ENCODE measurements around the gene NAALADL2.

The NAALADL2 gene

GRCh38 chr3:175003590-175003989 is 144.5 kb downstream of the NAALADL2 start:
- Histone ChIP-seq H4K5ac (ENCODE audit: low read length) (no peak overlapping the region), H2BK15ac (replicated peaks; ENCODE audit: low read depth) (no peak overlapping the region), H3K27me3 (ENCODE audit: insufficient read depth, low read length, poor library complexity) (no peaks in the 10 kb centered on the region), H3K4ac (ENCODE audit: low read depth, low read length) (no peak overlapping the region), H4K8ac (ENCODE audit: low read depth, low read length) (no peak overlapping the region), H3K4me3 (ENCODE audit: low read length) (no peak overlapping the region), H2BK120ac (ENCODE audit: low read depth, low read length) (no peak overlapping the region), H3K4me2 (ENCODE audit: low read length) (no peak overlapping the region), H3K27ac (ENCODE audit: low read depth, low read length) (no peak overlapping the region), H3K4me1 (ENCODE audit: control insufficient read depth, low read depth, low read length) (no peaks in the 10 kb centered on the region), H3K56ac (ENCODE audit: low read length) (no peak overlapping the region), H3K23ac (ENCODE audit: low read length) (no peak overlapping the region), H2AK5ac (ENCODE audit: low read length) (no peak overlapping the region), H3K36me3 (ENCODE audit: control insufficient read depth, insufficient read depth, low read length) (no peaks in the 10 kb centered on the region), H3K9ac (ENCODE audit: low read length) (no peak overlapping the region), H3K79me1 (ENCODE audit: low read length) (no peaks in the 10 kb centered on the region), H2BK5ac (ENCODE audit: low read length) (no peak overlapping the region), H3K79me2 (ENCODE audit: control insufficient read depth, insufficient read depth, low read length) (no peaks in the 10 kb centered on the region), H3K18ac (ENCODE audit: low read length) (no peak overlapping the region)
- no CpG with 5 or more reads among the region's 2 CpGs for WGBS (ENCODE audit: extremely low coverage, insufficient coverage, low lambda C conversion rate)
- DNase-seq = no peak

- no peak overlapping the region for H3K23ac ChIP-seq (ENCODE audit: low read length)
- no CpG with 5 or more reads among the region's 1 CpG for WGBS (ENCODE audit: extremely low coverage, insufficient coverage, low lambda C conversion rate)
- no peaks in the 10 kb centered on the region for H3K79me1 ChIP-seq (ENCODE audit: low read length)
- no peaks in the 10 kb centered on the region for H3K27me3 ChIP-seq (ENCODE audit: insufficient read depth, low read length, poor library complexity)
- H3K4me3 ChIP-seq (ENCODE audit: low read length) = no peak overlapping the region
- no peak overlapping the region for H2BK120ac ChIP-seq (ENCODE audit: low read depth, low read length)
- DNase-seq = no peak
- no peak overlapping the region for H4K5ac ChIP-seq (ENCODE audit: low read length)
- H3K4ac ChIP-seq (ENCODE audit: low read depth, low read length) = no peak overlapping the region
- H4K8ac ChIP-seq (ENCODE audit: low read depth, low read length) = no peak overlapping the region
- H3K18ac ChIP-seq (ENCODE audit: low read length) = no peak overlapping the region
- no peaks in the 10 kb centered on the region for H3K79me2 ChIP-seq (ENCODE audit: control insufficient read depth, insufficient read depth, low read length)
- no peak overlapping the region for H3K9ac ChIP-seq (ENCODE audit: low read length)
- no peak overlapping the region for H3K56ac ChIP-seq (ENCODE audit: low read length)
- no peak overlapping the region for H2AK5ac ChIP-seq (ENCODE audit: low read length)
- no peak overlapping the region for H3K4me2 ChIP-seq (ENCODE audit: low read length)
- H3K36me3 ChIP-seq (ENCODE audit: control insufficient read depth, insufficient read depth, low read length) = no peaks in the 10 kb centered on the region
- no peak overlapping the region for H2BK5ac ChIP-seq (ENCODE audit: low read length)
- no peaks in the 10 kb centered on the region for H3K4me1 ChIP-seq (ENCODE audit: control insufficient read depth, low read depth, low read length)
- H2BK15ac ChIP-seq (replicated peaks; ENCODE audit: low read depth) = no peak overlapping the region
- no peak overlapping the region for H3K27ac ChIP-seq (ENCODE audit: low read depth, low read length)
Observed at GRCh38 chr3:175005193-175005592, 146.1 kb downstream of the NAALADL2 start.

DNA sequence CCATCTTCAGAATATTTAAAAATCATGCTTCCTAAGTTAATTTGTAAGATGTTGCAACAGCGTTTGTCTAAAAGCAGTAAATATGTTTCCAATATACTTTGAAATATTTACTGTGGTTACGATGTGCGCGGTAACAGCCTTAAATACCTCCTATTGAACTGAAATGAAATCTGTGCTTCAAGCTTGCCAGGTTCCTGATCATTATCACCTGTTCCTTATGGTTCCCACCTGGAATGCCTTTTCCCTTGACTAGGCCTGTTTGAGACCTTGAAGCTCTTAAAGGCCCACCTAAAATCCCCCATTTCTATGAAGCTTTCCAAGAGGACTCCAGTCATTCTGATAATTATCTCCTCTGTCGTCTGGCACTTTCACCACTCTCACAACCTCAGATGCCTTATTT is 146.7 kb downstream of the NAALADL2 start:
- H3K4me3 ChIP-seq (ENCODE audit: low read length) = no peak overlapping the region
- H3K79me2 ChIP-seq (ENCODE audit: control insufficient read depth, insufficient read depth, low read length) = no peaks in the 10 kb centered on the region
- H3K4me2 ChIP-seq (ENCODE audit: low read length) = no peak overlapping the region
- no peak overlapping the region for H2BK15ac ChIP-seq (replicated peaks; ENCODE audit: low read depth)
- H3K56ac ChIP-seq (ENCODE audit: low read length) = no peak overlapping the region
- H3K36me3 ChIP-seq (ENCODE audit: control insufficient read depth, insufficient read depth, low read length) = no peaks in the 10 kb centered on the region
- DNase-seq = peak; percentile 58
- H2BK5ac ChIP-seq (ENCODE audit: low read length) = no peak overlapping the region
- H4K5ac ChIP-seq (ENCODE audit: low read length) = no peak overlapping the region
- H2BK120ac ChIP-seq (ENCODE audit: low read depth, low read length) = no peak overlapping the region
- no peak overlapping the region for H2AK5ac ChIP-seq (ENCODE audit: low read length)
- no peaks in the 10 kb centered on the region for H3K79me1 ChIP-seq (ENCODE audit: low read length)
- no peaks in the 10 kb centered on the region for H3K4me1 ChIP-seq (ENCODE audit: control insufficient read depth, low read depth, low read length)
- no peak overlapping the region for H3K9ac ChIP-seq (ENCODE audit: low read length)
- WGBS (ENCODE audit: extremely low coverage, insufficient coverage, low lambda C conversion rate) = no CpG with 5 or more reads among the region's 5 CpGs
- no peak overlapping the region for H3K27ac ChIP-seq (ENCODE audit: low read depth, low read length)
- no peak overlapping the region for H4K8ac ChIP-seq (ENCODE audit: low read depth, low read length)
- H3K4ac ChIP-seq (ENCODE audit: low read depth, low read length) = no peak overlapping the region
- no peaks in the 10 kb centered on the region for H3K27me3 ChIP-seq (ENCODE audit: insufficient read depth, low read length, poor library complexity)
- no peak overlapping the region for H3K23ac ChIP-seq (ENCODE audit: low read length)
- H3K18ac ChIP-seq (ENCODE audit: low read length) = no peak overlapping the region

- no peak overlapping the region for H3K27ac ChIP-seq (ENCODE audit: low read depth, low read length)
- no CpG with 5 or more reads among the region's 1 CpG for WGBS (ENCODE audit: extremely low coverage, insufficient coverage, low lambda C conversion rate)
- H3K18ac ChIP-seq (ENCODE audit: low read length) = no peak overlapping the region
- H3K4me3 ChIP-seq (ENCODE audit: low read length) = no peak overlapping the region
- H3K79me1 ChIP-seq (ENCODE audit: low read length) = no peaks in the 10 kb centered on the region
- no peaks in the 10 kb centered on the region for H3K4me1 ChIP-seq (ENCODE audit: control insufficient read depth, low read depth, low read length)
- H4K5ac ChIP-seq (ENCODE audit: low read length) = no peak overlapping the region
- H3K4me2 ChIP-seq (ENCODE audit: low read length) = no peak overlapping the region
- no peak overlapping the region for H2BK5ac ChIP-seq (ENCODE audit: low read length)
- H2AK5ac ChIP-seq (ENCODE audit: low read length) = no peak overlapping the region
- H3K36me3 ChIP-seq (ENCODE audit: control insufficient read depth, insufficient read depth, low read length) = no peaks in the 10 kb centered on the region
- no peaks in the 10 kb centered on the region for H3K27me3 ChIP-seq (ENCODE audit: insufficient read depth, low read length, poor library complexity)
- H2BK120ac ChIP-seq (ENCODE audit: low read depth, low read length) = no peak overlapping the region
- no peak overlapping the region for H3K9ac ChIP-seq (ENCODE audit: low read length)
- H3K79me2 ChIP-seq (ENCODE audit: control insufficient read depth, insufficient read depth, low read length) = no peaks in the 10 kb centered on the region
- H2BK15ac ChIP-seq (replicated peaks; ENCODE audit: low read depth) = no peak overlapping the region
- H3K56ac ChIP-seq (ENCODE audit: low read length) = no peak overlapping the region
- no peak overlapping the region for H4K8ac ChIP-seq (ENCODE audit: low read depth, low read length)
- no peak overlapping the region for H3K4ac ChIP-seq (ENCODE audit: low read depth, low read length)
- no peak overlapping the region for H3K23ac ChIP-seq (ENCODE audit: low read length)
- DNase-seq = no peak
Observed at GRCh38 chr3:175007306-175007705, 148.2 kb downstream of the NAALADL2 start.

GRCh38 chr3:175009295-175009694 is 150.2 kb downstream of the NAALADL2 start:
- no peak overlapping the region for H2AK5ac ChIP-seq (ENCODE audit: low read length)
- H2BK5ac ChIP-seq (ENCODE audit: low read length) = no peak overlapping the region
- no peaks in the 10 kb centered on the region for H3K79me2 ChIP-seq (ENCODE audit: control insufficient read depth, insufficient read depth, low read length)
- H3K18ac ChIP-seq (ENCODE audit: low read length) = no peak overlapping the region
- no peaks in the 10 kb centered on the region for H3K36me3 ChIP-seq (ENCODE audit: control insufficient read depth, insufficient read depth, low read length)
- no peaks in the 10 kb centered on the region for H3K79me1 ChIP-seq (ENCODE audit: low read length)
- no CpG with 5 or more reads among the region's 2 CpGs for WGBS (ENCODE audit: extremely low coverage, insufficient coverage, low lambda C conversion rate)
- H4K8ac ChIP-seq (ENCODE audit: low read depth, low read length) = no peak overlapping the region
- H3K23ac ChIP-seq (ENCODE audit: low read length) = no peak overlapping the region
- no peak overlapping the region for H3K56ac ChIP-seq (ENCODE audit: low read length)
- H2BK15ac ChIP-seq (replicated peaks; ENCODE audit: low read depth) = no peak overlapping the region
- H4K5ac ChIP-seq (ENCODE audit: low read length) = no peak overlapping the region
- H3K9ac ChIP-seq (ENCODE audit: low read length) = no peak overlapping the region
- no peak overlapping the region for H3K27ac ChIP-seq (ENCODE audit: low read depth, low read length)
- no peaks in the 10 kb centered on the region for H3K4me1 ChIP-seq (ENCODE audit: control insufficient read depth, low read depth, low read length)
- no peak for DNase-seq
- no peak overlapping the region for H2BK120ac ChIP-seq (ENCODE audit: low read depth, low read length)
- H3K4me2 ChIP-seq (ENCODE audit: low read length) = no peak overlapping the region
- no peak overlapping the region for H3K4ac ChIP-seq (ENCODE audit: low read depth, low read length)
- H3K4me3 ChIP-seq (ENCODE audit: low read length) = no peak overlapping the region
- no peaks in the 10 kb centered on the region for H3K27me3 ChIP-seq (ENCODE audit: insufficient read depth, low read length, poor library complexity)

DNA sequence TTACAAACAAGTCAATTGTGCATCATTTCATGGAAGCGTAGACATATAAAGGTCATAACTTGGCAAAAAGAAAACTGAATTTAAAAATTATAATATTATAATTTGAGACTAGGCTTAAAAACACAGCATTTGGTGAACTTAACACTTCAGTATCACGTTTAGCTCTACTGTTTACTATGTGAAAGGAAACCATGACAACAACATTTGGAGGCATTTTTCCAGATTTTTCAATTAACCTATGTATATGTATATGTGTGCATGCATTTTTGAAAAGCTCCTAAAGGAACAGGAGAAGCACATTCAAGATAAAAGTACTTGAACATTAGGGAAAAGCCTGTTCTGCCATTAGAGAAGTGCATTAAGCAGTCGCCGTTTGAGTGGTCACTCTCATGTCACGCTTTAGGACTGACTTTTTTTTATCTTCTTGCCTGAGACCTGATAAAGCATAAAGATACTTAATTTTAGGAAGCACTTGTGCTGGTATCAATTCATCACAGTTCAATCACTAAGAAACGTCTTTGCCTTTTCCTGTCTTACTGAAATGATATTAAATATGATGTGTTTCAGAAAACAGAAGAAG is 156.0 kb downstream of the NAALADL2 start:
- H4K8ac ChIP-seq (ENCODE audit: low read depth, low read length) = no peak overlapping the region
- H3K4me3 ChIP-seq (ENCODE audit: low read length) = no peak overlapping the region
- no peaks in the 10 kb centered on the region for H3K4me1 ChIP-seq (ENCODE audit: control insufficient read depth, low read depth, low read length)
- H3K79me2 ChIP-seq (ENCODE audit: control insufficient read depth, insufficient read depth, low read length) = no peaks in the 10 kb centered on the region
- no peaks in the 10 kb centered on the region for H3K79me1 ChIP-seq (ENCODE audit: low read length)
- no peak overlapping the region for H2BK120ac ChIP-seq (ENCODE audit: low read depth, low read length)
- no peak overlapping the region for H4K5ac ChIP-seq (ENCODE audit: low read length)
- H2BK15ac ChIP-seq (replicated peaks; ENCODE audit: low read depth) = no peak overlapping the region
- no peak overlapping the region for H3K4me2 ChIP-seq (ENCODE audit: low read length)
- no peak overlapping the region for H3K18ac ChIP-seq (ENCODE audit: low read length)
- WGBS (ENCODE audit: extremely low coverage, insufficient coverage, low lambda C conversion rate) = no CpG with 5 or more reads among the region's 6 CpGs
- no peaks in the 10 kb centered on the region for H3K27me3 ChIP-seq (ENCODE audit: insufficient read depth, low read length, poor library complexity)
- no peak overlapping the region for H3K23ac ChIP-seq (ENCODE audit: low read length)
- H2AK5ac ChIP-seq (ENCODE audit: low read length) = no peak overlapping the region
- H3K56ac ChIP-seq (ENCODE audit: low read length) = no peak overlapping the region
- no peaks in the 10 kb centered on the region for H3K36me3 ChIP-seq (ENCODE audit: control insufficient read depth, insufficient read depth, low read length)
- DNase-seq = no peak
- no peak overlapping the region for H3K9ac ChIP-seq (ENCODE audit: low read length)
- H3K27ac ChIP-seq (ENCODE audit: low read depth, low read length) = no peak overlapping the region
- H2BK5ac ChIP-seq (ENCODE audit: low read length) = no peak overlapping the region
- no peak overlapping the region for H3K4ac ChIP-seq (ENCODE audit: low read depth, low read length)

Measured in mesendoderm (in vitro differentiated cells).